ENCODE measurements around the gene GPT2.

GPT2 gene

DNA sequence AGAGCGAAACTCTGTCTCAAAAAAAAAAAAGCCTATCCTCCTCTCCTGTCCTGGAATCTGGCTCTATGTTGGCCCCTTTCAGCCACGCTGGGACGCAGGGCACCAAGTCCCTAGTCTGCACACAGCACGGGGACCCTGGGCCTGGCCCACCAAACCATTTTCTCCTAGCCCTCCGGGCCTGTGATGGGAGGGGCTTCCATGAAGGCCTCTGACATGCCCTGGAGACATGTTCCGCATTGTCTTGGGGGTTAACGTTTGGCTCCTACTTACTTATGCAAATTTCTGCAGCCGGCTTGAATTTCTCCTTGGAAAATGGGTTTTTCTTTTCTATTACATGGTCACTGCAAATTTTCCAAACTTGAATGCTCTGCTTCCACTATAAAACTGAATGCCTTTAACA lies 12.6 kb upstream of the GPT2 start:
- Histone ChIP-seq H3K27ac (no peak overlapping the region), H3K36me3 (no peaks in the 10 kb centered on the region), H3K27me3 (no peaks in the 10 kb centered on the region), H3K4me1 (no peaks in the 10 kb centered on the region), H3K4me3 (no peak overlapping the region), H3K9me3 (no peaks in the 10 kb centered on the region)
- DNase-seq, result no peak
- intact Hi-C loops (cut with DNase I; ENCODE audit: low total_unique reads), result no loop called here
- TF ChIP-seq, protein P1, sequence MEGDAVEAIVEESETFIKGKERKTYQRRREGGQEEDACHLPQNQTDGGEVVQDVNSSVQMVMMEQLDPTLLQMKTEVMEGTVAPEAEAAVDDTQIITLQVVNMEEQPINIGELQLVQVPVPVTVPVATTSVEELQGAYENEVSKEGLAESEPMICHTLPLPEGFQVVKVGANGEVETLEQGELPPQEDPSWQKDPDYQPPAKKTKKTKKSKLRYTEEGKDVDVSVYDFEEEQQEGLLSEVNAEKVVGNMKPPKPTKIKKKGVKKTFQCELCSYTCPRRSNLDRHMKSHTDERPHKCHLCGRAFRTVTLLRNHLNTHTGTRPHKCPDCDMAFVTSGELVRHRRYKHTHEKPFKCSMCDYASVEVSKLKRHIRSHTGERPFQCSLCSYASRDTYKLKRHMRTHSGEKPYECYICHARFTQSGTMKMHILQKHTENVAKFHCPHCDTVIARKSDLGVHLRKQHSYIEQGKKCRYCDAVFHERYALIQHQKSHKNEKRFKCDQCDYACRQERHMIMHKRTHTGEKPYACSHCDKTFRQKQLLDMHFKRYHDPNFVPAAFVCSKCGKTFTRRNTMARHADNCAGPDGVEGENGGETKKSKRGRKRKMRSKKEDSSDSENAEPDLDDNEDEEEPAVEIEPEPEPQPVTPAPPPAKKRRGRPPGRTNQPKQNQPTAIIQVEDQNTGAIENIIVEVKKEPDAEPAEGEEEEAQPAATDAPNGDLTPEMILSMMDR (IDR thresholded peaks at IDR 0.05), result no peak

DNA sequence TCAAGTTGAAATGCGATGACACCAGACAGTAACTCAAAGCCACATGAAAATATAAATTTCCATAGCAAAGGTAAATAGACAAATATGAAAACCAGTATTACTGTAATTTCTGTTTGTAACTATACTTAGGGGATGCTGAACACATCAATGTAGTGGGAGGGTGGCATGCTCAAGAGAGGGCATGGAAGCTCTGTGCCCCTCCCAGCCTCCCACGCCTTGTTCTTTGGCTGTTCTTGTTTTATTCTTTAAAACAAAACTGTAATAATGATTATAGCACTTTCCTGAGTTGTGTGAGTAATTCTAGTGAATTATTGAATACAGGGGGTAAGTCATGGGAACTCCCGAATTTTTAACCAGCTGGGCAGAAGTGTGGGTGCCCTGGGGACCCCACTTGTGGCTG lies 11.0 kb upstream of the GPT2 start:
- TF ChIP-seq, protein P1 (IDR thresholded peaks at IDR 0.05), result no peak
- intact Hi-C loops (cut with DNase I; ENCODE audit: low total_unique reads), result no loop called here
- H3K4me1 ChIP-seq, result no peaks in the 10 kb centered on the region

DNA sequence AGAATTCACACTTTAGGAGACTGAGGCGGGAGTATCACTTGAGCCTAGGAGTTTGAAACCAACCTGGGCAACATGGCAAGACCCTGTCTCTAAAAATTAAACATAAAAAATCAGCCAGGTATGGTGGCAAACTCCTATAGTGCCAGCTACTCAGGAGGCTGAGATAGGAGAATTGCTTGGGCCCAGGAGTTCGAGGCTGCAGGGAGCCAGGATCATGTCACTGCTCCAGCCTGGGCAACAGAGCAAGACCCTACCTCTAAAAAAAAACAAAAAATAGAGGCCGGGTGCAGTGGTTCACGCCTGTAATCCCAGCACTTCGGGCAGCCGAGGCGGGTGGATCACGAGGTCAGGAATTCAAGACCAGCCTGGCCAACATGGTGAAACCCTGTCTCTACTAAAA lies 8.9 kb upstream of the GPT2 start:
- Histone ChIP-seq H3K27me3 (peaks cover 0 to 2% of the 10 kb centered on the region in 2 donors), H3K4me1 (no peaks in the 10 kb centered on the region), H3K27ac (no peak overlapping the region), H3K4me3 (no peak overlapping the region), H3K36me3 (no peaks in the 10 kb centered on the region), H3K9me3 (no peaks in the 10 kb centered on the region)
- intact Hi-C loops (cut with DNase I; ENCODE audit: low total_unique reads), result no loop called here
- DNase-seq, result no peak
- TF ChIP-seq, protein P1 (IDR thresholded peaks at IDR 0.05), result no peak

More for the DNA sequence above, 11.0 kb upstream of the GPT2 start:
- DNase-seq, result no peak
- Histone ChIP-seq H3K27me3 (no peaks in the 10 kb centered on the region), H3K27ac (no peak overlapping the region), H3K4me3 (no peak overlapping the region), H3K9me3 (no peaks in the 10 kb centered on the region), H3K36me3 (no peaks in the 10 kb centered on the region)

DNA sequence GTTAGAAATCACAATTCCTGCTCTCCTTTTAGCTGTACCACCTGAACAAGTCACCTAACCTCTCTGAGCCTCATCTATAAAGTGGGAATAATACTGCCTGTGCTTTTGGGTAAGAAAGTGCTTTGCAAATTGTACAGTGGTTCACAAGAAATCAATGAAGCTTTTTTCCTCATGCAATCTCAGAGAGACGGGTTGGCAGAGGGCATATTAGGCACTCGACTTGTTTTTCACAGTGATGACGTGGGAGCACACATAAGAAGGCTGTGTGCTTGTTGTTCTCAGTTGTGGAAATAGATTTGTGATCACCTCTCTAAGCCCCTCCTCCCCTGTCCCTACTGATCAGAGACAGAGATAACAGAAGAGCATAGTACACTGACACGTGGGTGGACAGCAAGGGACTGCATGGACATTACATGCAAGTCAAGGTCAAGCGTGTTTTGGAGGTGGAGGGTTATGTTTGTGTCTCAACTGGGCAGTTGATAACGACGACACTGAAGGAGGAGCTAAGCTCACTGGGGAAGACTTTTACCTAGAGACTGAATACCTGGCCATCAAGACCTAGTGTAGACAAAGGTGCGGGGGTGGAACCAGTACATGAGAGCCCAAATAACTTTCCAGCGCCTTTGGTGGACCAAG lies 1.7 kb upstream of the GPT2 start:
- H3K27ac ChIP-seq, result no peak overlapping the region
- H3K9me3 ChIP-seq, result no peaks in the 10 kb centered on the region
- no peaks in the 10 kb centered on the region for H3K36me3 ChIP-seq
- peaks cover 0 to 10% (median 3%) of the 10 kb centered on the region in 4 donors for H3K4me1 ChIP-seq
- intact Hi-C loops (cut with DNase I; ENCODE audit: low total_unique reads), result loop anchor here (5.0 kb wide), 2 partner anchors 90 to 195 kb away; partner anchors contain the start of genes DNAJA2, ORC6 and VPS35
- H3K27me3 ChIP-seq, result peaks cover 0 to 2% of the 10 kb centered on the region in 2 donors
- no peak for DNase-seq
- H3K4me3 ChIP-seq, result no peak overlapping the region
- TF ChIP-seq, protein P1 (IDR thresholded peaks at IDR 0.05), result no peak

DNA sequence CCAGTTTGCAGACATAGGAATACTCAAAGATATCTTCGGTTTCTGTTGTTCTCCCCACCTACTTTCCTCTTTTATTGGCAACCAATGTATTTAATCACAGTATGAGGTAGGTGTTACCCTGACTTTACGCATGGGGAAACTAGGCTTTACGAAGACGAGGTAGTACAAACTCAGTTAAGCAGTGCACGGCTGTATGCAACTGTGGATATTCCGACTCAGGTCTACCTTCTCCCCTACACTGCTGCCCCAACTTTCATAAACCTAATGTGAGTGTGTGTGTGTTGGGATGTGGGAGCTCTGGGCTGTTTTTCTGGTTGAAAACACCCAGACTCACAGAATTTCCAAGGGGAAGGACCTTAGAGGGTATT lies 1.2 kb upstream of the GPT2 start:
- Histone ChIP-seq H3K27me3 (peaks cover 0 to 2% of the 10 kb centered on the region in 2 donors), H3K4me1 (peaks cover 0 to 10% (median 3%) of the 10 kb centered on the region in 4 donors), H3K4me3 (no peak overlapping the region), H3K9me3 (no peaks in the 10 kb centered on the region), H3K27ac (no peak overlapping the region), H3K36me3 (no peaks in the 10 kb centered on the region)
- DNase-seq, result no peak
- TF ChIP-seq, protein P1 (IDR thresholded peaks at IDR 0.05), result no peak
- intact Hi-C loops (cut with DNase I; ENCODE audit: low total_unique reads), result loop anchor here (5.0 kb wide), 2 partner anchors 89 to 196 kb away; partner anchors contain the start of genes DNAJA2, ORC6 and VPS35

Measured in tibial artery (tissue), 4 donors.